ENCODE data around the gene SUZ12.
"Not testable (repeated sequence)": the region's sequence is repeated elsewhere in the genome, so short reads cannot be mapped to it uniquely, and the experiment has no call there.

Gene SUZ12

GRCh38 chr17:31936615-31937609 is at the start of gene SUZ12:
Gene SUZ12, plus strand, starts transcription at chr17:31937007. Its CDS starts 240 bp downstream, at chr17:31937247.
- peak; percentile 53 to 79 for DNase-seq (ENCODE audit: low read depth in 2 of 2)

- no peak for DNase-seq (ENCODE audit: low read depth in 2 of 2)
These were observed 48.7 kb upstream of the SUZ12 start for GRCh38 chr17:31888124-31888523.

GRCh38 chr17:31900877-31901276 is 35.9 kb upstream of the SUZ12 start:
- no peak for DNase-seq (ENCODE audit: low read depth in 2 of 2)

- no peak for DNase-seq (ENCODE audit: low read depth in 2 of 2)
These were observed 34.1 kb upstream of the SUZ12 start for GRCh38 chr17:31902693-31903092.

- DNase-seq (ENCODE audit: low read depth in 2 of 2), result no peak
These were observed 33.4 kb upstream of the SUZ12 start for GRCh38 chr17:31903401-31903800.

GRCh38 chr17:31907342-31907962 is 29.4 kb upstream of the SUZ12 start:
- no peak for DNase-seq (ENCODE audit: low read depth in 2 of 2)

GRCh38 chr17:31908386-31908785 is 28.4 kb upstream of the SUZ12 start:
- DNase-seq (ENCODE audit: low read depth in 2 of 2), result no peak

- DNase-seq (ENCODE audit: low read depth in 2 of 2), result not testable (repeated sequence)
These were observed 24.1 kb upstream of the SUZ12 start for GRCh38 chr17:31912705-31913104.

- no peak for DNase-seq (ENCODE audit: low read depth in 2 of 2)
These were observed 21.2 kb upstream of the SUZ12 start for GRCh38 chr17:31915456-31916100.

- DNase-seq (ENCODE audit: low read depth in 2 of 2), result no peak
These were observed 20.2 kb upstream of the SUZ12 start for GRCh38 chr17:31916491-31917064.

- DNase-seq (ENCODE audit: low read depth in 2 of 2), result no peak
These were observed 19.7 kb upstream of the SUZ12 start for GRCh38 chr17:31917065-31917529.

- DNase-seq (ENCODE audit: low read depth in 2 of 2), result not testable (repeated sequence)
These were observed 19.1 kb upstream of the SUZ12 start for GRCh38 chr17:31917721-31918120.

GRCh38 chr17:31918701-31919128 is 18.1 kb upstream of the SUZ12 start:
- no peak for DNase-seq (ENCODE audit: low read depth in 2 of 2)

- DNase-seq (ENCODE audit: low read depth in 2 of 2), result no peak
These were observed 16.8 kb upstream of the SUZ12 start for GRCh38 chr17:31919802-31920525.

- no peak for DNase-seq (ENCODE audit: low read depth in 2 of 2)
These were observed 10.6 kb upstream of the SUZ12 start for GRCh38 chr17:31926100-31926729.

- DNase-seq (ENCODE audit: low read depth in 2 of 2), result no peak
These were observed 5.1 kb upstream of the SUZ12 start for GRCh38 chr17:31931756-31932155.

- DNase-seq (ENCODE audit: low read depth in 2 of 2), result no peak
These were observed 1.3 kb upstream of the SUZ12 start for GRCh38 chr17:31935512-31935911.

- DNase-seq (ENCODE audit: low read depth in 2 of 2), result not testable (repeated sequence)
These were observed 1.3 kb downstream of the SUZ12 start for GRCh38 chr17:31937926-31938641.

- DNase-seq (ENCODE audit: low read depth in 2 of 2), result not testable (repeated sequence)
These were observed 5.1 kb downstream of the SUZ12 start for GRCh38 chr17:31941916-31942315.

GRCh38 chr17:31942396-31942795 is 5.6 kb downstream of the SUZ12 start:
- not testable (repeated sequence) for DNase-seq (ENCODE audit: low read depth in 2 of 2)

Data from stimulated activated CD8-positive, alpha-beta memory T cell treated with anti-CD3 and anti-CD28 coated beads, Interleukin-7, amount 100 ng/mL, for 4 hours (primary cell).